Suprapubic skin (tissue), 4 donors: Measurements from ENCODE around the gene ANKRD60. TPM values are rescaled to one million over a fixed set of nuclear protein-coding genes. Genes with fewer than 3 reads are reported as not detected.

ENCODE experiments used
- DNase-seq, 2 donors: peaks; one replicate each; pipeline ENCODE4 v3.0.0-alpha.2; 2019; ENCODE audit warnings: low spot score in 2 of 2
- H3K27ac ChIP-seq: fragments of 200-600 bp; sonication (generic); one replicate; pipeline ENCODE4 v1.5.1; 2019
- H3K27me3 ChIP-seq: fragments of 200-600 bp; sonication (generic); one replicate; pipeline ENCODE4 v1.5.1; 2019
- H3K36me3 ChIP-seq: fragments of 200-600 bp; sonication (generic); one replicate; pipeline ENCODE4 v1.5.1; 2019
- H3K4me1 ChIP-seq: fragments of 200-600 bp; sonication (generic); one replicate; pipeline ENCODE4 v1.5.1; 2019
- H3K4me3 ChIP-seq: fragments of 200-600 bp; sonication (generic); one replicate; pipeline ENCODE4 v1.5.1; 2019; ENCODE audit warnings: mild to moderate bottlenecking
- H3K9me3 ChIP-seq: fragments of 200-600 bp; sonication (generic); one replicate; pipeline ENCODE4 v1.5.1; 2019
- CTCF ChIP-seq, 2 donors: fragments of 200-600 bp in 1 of 2; fragments of 450-650 bp in 1 of 2; sonication (generic) in 1 of 2; IDR thresholded peaks; one replicate each; pipeline ENCODE4 v1.5.1; 2016 to 2019; ENCODE audit warnings: antibody characterized with exemption in 2 of 2, mild to moderate bottlenecking in 1 of 2, moderate library complexity in 1 of 2
- EP300 ChIP-seq: sonication (generic); formaldehyde crosslinking; IDR thresholded peaks from one replicate; pipeline ENCODE4 v1.6.1; 2017; ENCODE audit warnings: antibody characterized with exemption
- POLR2A ChIP-seq, 2 donors: fragments of 450-650 bp; IDR thresholded peaks; one replicate each; pipeline ENCODE4 v1.6.1; 2017; ENCODE audit warnings: antibody characterized with exemption in 2 of 2, mild to moderate bottlenecking in 2 of 2, moderate library complexity in 2 of 2
- POLR2AphosphoS5 ChIP-seq, 3 donors: sonication (generic); formaldehyde crosslinking; IDR thresholded peaks; one replicate each; pipeline ENCODE4 v1.6.1; 2017; ENCODE audit warnings: antibody characterized with exemption in 3 of 3
- WGBS: methylation state at CpG from one replicate; pipeline ENCODE4 v1.1.5; 2018; 5-methylcytosine and 5-hydroxymethylcytosine counted together
- total RNA-seq, 4 donors: library from RNA; depleted of rRNA; stranded (reverse); fragments of >200 nt; gene quantifications; one replicate each; pipeline ENCODE4 v1.1.0, GENCODE V29; 2016

Gene ANKRD60
- total RNA-seq, 4 donors from 2014 or later, result not detected

- peaks cover 9% of the 10 kb centered on the region for H3K4me1 ChIP-seq
- no peak overlapping the region for H3K4me3 ChIP-seq
- H3K9me3 ChIP-seq, result no peaks in the 10 kb centered on the region
- peaks cover 6% of the 10 kb centered on the region for H3K36me3 ChIP-seq
- no peak for DNase-seq
- H3K27me3 ChIP-seq, result peaks cover 5% of the 10 kb centered on the region
- 60% methylated on average over 8 of the region's 8 CpGs for WGBS
- peak in 1 of 2 donors; percentile 63 for TF ChIP-seq CTCF (IDR thresholded peaks at IDR 0.05)
- no peak for TF ChIP-seq EP300
- H3K27ac ChIP-seq, result no peak overlapping the region
Measured at GRCh38 chr20:58233881-58234528, 5.6 kb upstream of the ANKRD60 start.

GRCh38 chr20:58233393-58233792, 4.9 kb upstream of the ANKRD60 start:
- peaks cover 11% of the 10 kb centered on the region for H3K27me3 ChIP-seq
- H3K36me3 ChIP-seq, result peaks cover 6% of the 10 kb centered on the region
- DNase-seq, result no peak
- H3K9me3 ChIP-seq, result no peaks in the 10 kb centered on the region
- no peak for TF ChIP-seq EP300
- no peak overlapping the region for H3K27ac ChIP-seq
- peaks cover 15% of the 10 kb centered on the region for H3K4me1 ChIP-seq
- 94% methylated on average over 8 of the region's 8 CpGs for WGBS
- no peak overlapping the region for H3K4me3 ChIP-seq

GRCh38 chr20:58231683-58232082, 3.2 kb upstream of the ANKRD60 start:
- no peak for TF ChIP-seq POLR2AphosphoS5 (IDR thresholded peaks at IDR 0.05)
- TF ChIP-seq CTCF (IDR thresholded peaks at IDR 0.05), result no peak
- TF ChIP-seq POLR2A (IDR thresholded peaks at IDR 0.05), result no peak
- TF ChIP-seq EP300, result no peak
- Histone ChIP-seq H3K36me3 (peaks cover 6% of the 10 kb centered on the region), H3K4me3 (no peak overlapping the region), H3K9me3 (no peaks in the 10 kb centered on the region), H3K27ac (no peak overlapping the region), H3K27me3 (peaks cover 28% of the 10 kb centered on the region), H3K4me1 (peaks cover 16% of the 10 kb centered on the region)
- WGBS, result 70% methylated on average over 6 of the region's 6 CpGs
- no peak for DNase-seq

- Histone ChIP-seq H3K9me3 (no peaks in the 10 kb centered on the region), H3K27me3 (peaks cover 36% of the 10 kb centered on the region), H3K36me3 (peaks cover under 1% of the 10 kb centered on the region), H3K4me3 (no peak overlapping the region), H3K4me1 (peaks cover 10% of the 10 kb centered on the region), H3K27ac (no peak overlapping the region)
- WGBS, result 78% methylated on average over 14 of the region's 14 CpGs
- DNase-seq, result peak in 1 of 2 donors; percentile 23
- TF ChIP-seq POLR2AphosphoS5 (IDR thresholded peaks at IDR 0.05) (no peak), POLR2A (IDR thresholded peaks at IDR 0.05) (no peak), CTCF (IDR thresholded peaks at IDR 0.05) (no peak), EP300 (no peak)
Measured at GRCh38 chr20:58229198-58229798, 845 bp upstream of the ANKRD60 start.

GRCh38 chr20:58228103-58228483, 360 bp downstream of the ANKRD60 start:
- DNase-seq, result peak in 1 of 2 donors; percentile 70
- Histone ChIP-seq H3K27me3 (peaks cover 40% of the 10 kb centered on the region), H3K9me3 (no peaks in the 10 kb centered on the region), H3K4me1 (peaks cover 10% of the 10 kb centered on the region), H3K4me3 (peak overlapping the region; percentile 27), H3K36me3 (no peaks in the 10 kb centered on the region), H3K27ac (no peak overlapping the region)
- TF ChIP-seq POLR2A (IDR thresholded peaks at IDR 0.05) (no peak), POLR2AphosphoS5 (IDR thresholded peaks at IDR 0.05) (no peak), EP300 (no peak), CTCF (IDR thresholded peaks at IDR 0.05) (no peak)
- WGBS, result 2% methylated on average over 9 of the region's 29 CpGs
